NT2/D1 (cell line): ENCODE results near the gene FAM107A.

Experiments
- DNase-seq: peaks from one replicate; pipeline ENCODE4 v3.0.0-alpha.2; 2011; ENCODE audit warnings: low read depth, low spot score
- H3K27me3 ChIP-seq: 2 replicates; pipeline ENCODE4 v1.6.0; 2011; ENCODE audit warnings: mild to moderate bottlenecking; ENCODE audit not compliant: insufficient read length, insufficient read depth
- H3K36me3 ChIP-seq: 2 replicates; pipeline ENCODE4 v1.6.1; 2011; ENCODE audit warnings: mild to moderate bottlenecking, low read length, mixed read lengths; ENCODE audit not compliant: insufficient read depth, insufficient read length
- H3K4me1 ChIP-seq: 2 replicates; pipeline ENCODE4 v1.5.1; 2011; ENCODE audit not compliant: insufficient read depth, insufficient read length
- H3K4me3 ChIP-seq: 2 replicates; pipeline ENCODE4 v1.5.1; 2011; ENCODE audit warnings: low read depth; ENCODE audit not compliant: insufficient read length
- H3K9ac ChIP-seq: 2 replicates; pipeline ENCODE4 v1.6.0; 2011; ENCODE audit warnings: low read depth; ENCODE audit not compliant: insufficient read length
- H3K9me3 ChIP-seq: 2 replicates; pipeline ENCODE4 v1.5.1; 2011; ENCODE audit warnings: mild to moderate bottlenecking, low read length; ENCODE audit not compliant: insufficient read depth
- SUZ12 ChIP-seq: IDR thresholded peaks from 2 replicates; pipeline ENCODE4 v1.6.1; 2011; ENCODE audit not compliant: insufficient read length, insufficient read depth; ENCODE audit errors: extremely low read depth
- YY1 ChIP-seq: IDR thresholded peaks from 2 replicates; pipeline ENCODE4 v1.6.1; 2011; ENCODE audit not compliant: insufficient read length, insufficient read depth
- ZNF274 ChIP-seq: IDR thresholded peaks from 2 replicates; pipeline ENCODE4 v1.6.1; 2011; ENCODE audit warnings: mild to moderate bottlenecking, low read depth, low read length

Gene FAM107A

GRCh38 chr3:58535531-58536500, 41.4 kb downstream of the FAM107A start:
- TF ChIP-seq ZNF274 (no peak), YY1 (no peak), SUZ12 (no peak)
- H3K4me3 ChIP-seq, result no peak overlapping the region
- no peak for DNase-seq
- peaks cover 11% of the 10 kb centered on the region for H3K4me1 ChIP-seq
- no peak overlapping the region for H3K9ac ChIP-seq
- no peaks in the 10 kb centered on the region for H3K27me3 ChIP-seq
- H3K36me3 ChIP-seq, result no peaks in the 10 kb centered on the region
- H3K9me3 ChIP-seq, result no peaks in the 10 kb centered on the region

- no peak overlapping the region for H3K9ac ChIP-seq
- no peaks in the 10 kb centered on the region for H3K9me3 ChIP-seq
- no peak overlapping the region for H3K4me3 ChIP-seq
- DNase-seq, result no peak
- H3K36me3 ChIP-seq, result no peaks in the 10 kb centered on the region
- H3K4me1 ChIP-seq, result peaks cover 13% of the 10 kb centered on the region
- TF ChIP-seq ZNF274 (no peak), SUZ12 (no peak), YY1 (no peak)
- no peaks in the 10 kb centered on the region for H3K27me3 ChIP-seq
Observed at GRCh38 chr3:58534592-58535494, 42.3 kb downstream of the FAM107A start.

DNA sequence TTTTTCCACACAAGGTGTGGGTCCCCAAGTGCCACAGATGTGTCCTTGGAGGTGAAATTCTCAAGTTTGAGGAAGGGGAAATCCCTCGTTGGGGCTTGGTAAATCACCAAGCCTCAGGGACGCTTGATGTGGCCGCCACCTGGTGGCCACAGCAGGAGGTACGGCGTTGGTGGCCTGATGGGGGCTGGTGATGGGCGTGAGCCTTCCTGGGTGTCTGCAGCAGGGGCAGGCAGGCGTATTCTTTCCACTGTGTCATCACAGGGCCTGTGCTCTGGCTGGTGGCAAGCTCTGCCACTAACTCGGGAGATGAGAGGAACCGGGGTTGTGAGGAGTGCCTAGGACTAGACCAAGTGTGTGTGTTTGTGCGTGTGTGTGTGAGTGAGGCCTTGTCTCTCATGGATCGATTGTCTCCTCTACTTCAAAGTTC, 44.4 kb downstream of the FAM107A start:
- Histone ChIP-seq H3K9ac (no peak overlapping the region), H3K4me3 (no peak overlapping the region), H3K27me3 (no peaks in the 10 kb centered on the region), H3K4me1 (peaks cover 19% of the 10 kb centered on the region), H3K9me3 (no peaks in the 10 kb centered on the region), H3K36me3 (no peaks in the 10 kb centered on the region)
- DNase-seq, result peak; percentile 70
- no peak for TF ChIP-seq SUZ12
- no peak for TF ChIP-seq ZNF274
- TF ChIP-seq YY1, result no peak

GRCh38 chr3:58531956-58532355, 45.2 kb downstream of the FAM107A start:
- no peak for TF ChIP-seq YY1
- no peak for TF ChIP-seq SUZ12
- no peak for TF ChIP-seq ZNF274
- no peak overlapping the region for H3K4me3 ChIP-seq

DNA sequence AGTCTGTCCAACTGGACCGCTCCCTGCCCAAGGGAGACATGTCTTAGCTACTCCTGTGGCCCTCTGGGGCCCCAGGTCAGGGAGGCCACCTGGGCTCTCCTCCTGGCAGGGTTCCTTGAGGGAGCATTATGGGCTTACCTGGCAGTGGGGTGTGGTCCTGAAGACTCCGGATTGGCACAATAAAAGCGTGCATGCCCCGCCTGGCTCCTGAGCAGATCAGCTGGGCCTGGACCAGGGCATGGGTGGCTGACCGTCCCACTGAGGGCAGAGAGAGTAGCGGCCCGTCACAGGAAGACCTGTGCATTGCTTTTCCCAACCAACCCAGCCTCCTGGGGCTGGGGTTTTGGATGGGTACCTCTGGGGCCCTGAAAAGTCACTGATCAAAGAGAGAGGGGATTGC, 45.6 kb downstream of the FAM107A start:
- H3K4me3 ChIP-seq, result no peak overlapping the region
- H3K9me3 ChIP-seq, result no peaks in the 10 kb centered on the region
- TF ChIP-seq YY1 (no peak), ZNF274 (no peak)
- DNase-seq, result no peak
- peaks cover 20% of the 10 kb centered on the region for H3K4me1 ChIP-seq
- H3K36me3 ChIP-seq, result no peaks in the 10 kb centered on the region
- H3K9ac ChIP-seq, result no peak overlapping the region
- H3K27me3 ChIP-seq, result no peaks in the 10 kb centered on the region

More at GRCh38 chr3:58531956-58532355, 45.2 kb downstream of the FAM107A start:
- Histone ChIP-seq H3K4me1 (peaks cover 19% of the 10 kb centered on the region), H3K9ac (no peak overlapping the region), H3K36me3 (no peaks in the 10 kb centered on the region), H3K27me3 (no peaks in the 10 kb centered on the region), H3K9me3 (no peaks in the 10 kb centered on the region)
- DNase-seq, result no peak

GRCh38 chr3:58530354-58530865, 46.8 kb downstream of the FAM107A start:
- no peak overlapping the region for H3K9ac ChIP-seq

More at GRCh38 chr3:58530354-58530865, 46.8 kb downstream of the FAM107A start:
- no peak overlapping the region for H3K4me3 ChIP-seq
- DNase-seq, result no peak
- TF ChIP-seq ZNF274, result no peak
- no peak for TF ChIP-seq SUZ12
- no peak for TF ChIP-seq YY1
- peaks cover 19% of the 10 kb centered on the region for H3K4me1 ChIP-seq
- no peaks in the 10 kb centered on the region for H3K27me3 ChIP-seq
- H3K9me3 ChIP-seq, result no peaks in the 10 kb centered on the region
- H3K36me3 ChIP-seq, result no peaks in the 10 kb centered on the region
